Dermis lymphatic vessel endothelial cell (primary cell): Measurements from ENCODE around the gene ACTA2. TPM values are rescaled to one million over a fixed set of nuclear protein-coding genes. Genes with fewer than 3 reads are reported as not detected.

ENCODE experiments used
- total RNA-seq: library from RNA; depleted of rRNA; stranded (reverse); fragments of >200 nt; gene quantifications from 2 replicates; pipeline ENCODE4 v1.2.1, GENCODE V29; 2014

Gene ACTA2
- total RNA-seq, result 3.3 and 5.9 TPM in 2 replicates

DNA sequence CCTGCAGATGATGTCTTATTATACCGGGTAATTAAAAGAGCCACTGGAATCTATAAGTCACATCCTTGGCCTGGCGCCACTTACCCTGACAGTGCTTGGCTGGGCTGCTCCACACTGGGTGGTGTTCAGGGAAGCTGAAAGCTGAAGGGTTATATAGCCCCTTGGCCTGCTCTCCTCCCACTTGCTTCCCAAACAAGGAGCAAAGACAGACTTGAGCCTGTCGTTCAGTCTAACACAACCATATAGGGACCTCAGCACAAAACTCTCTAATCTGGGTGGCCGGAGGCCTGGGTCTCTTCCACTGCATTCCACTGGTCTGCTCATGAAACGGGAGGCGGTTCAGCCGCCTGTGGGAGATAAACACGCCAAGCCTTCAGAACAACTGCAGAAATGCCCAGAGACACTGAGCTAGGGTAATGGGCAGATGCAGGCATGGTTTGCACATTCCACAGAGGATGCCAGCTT lies at the start of gene ACTA2:
Gene ACTA2 (minus strand): TSS at position 127 of the 465 bp plus-strand sequence. CDS start 3,843 bp downstream, outside the sequence.

DNA sequence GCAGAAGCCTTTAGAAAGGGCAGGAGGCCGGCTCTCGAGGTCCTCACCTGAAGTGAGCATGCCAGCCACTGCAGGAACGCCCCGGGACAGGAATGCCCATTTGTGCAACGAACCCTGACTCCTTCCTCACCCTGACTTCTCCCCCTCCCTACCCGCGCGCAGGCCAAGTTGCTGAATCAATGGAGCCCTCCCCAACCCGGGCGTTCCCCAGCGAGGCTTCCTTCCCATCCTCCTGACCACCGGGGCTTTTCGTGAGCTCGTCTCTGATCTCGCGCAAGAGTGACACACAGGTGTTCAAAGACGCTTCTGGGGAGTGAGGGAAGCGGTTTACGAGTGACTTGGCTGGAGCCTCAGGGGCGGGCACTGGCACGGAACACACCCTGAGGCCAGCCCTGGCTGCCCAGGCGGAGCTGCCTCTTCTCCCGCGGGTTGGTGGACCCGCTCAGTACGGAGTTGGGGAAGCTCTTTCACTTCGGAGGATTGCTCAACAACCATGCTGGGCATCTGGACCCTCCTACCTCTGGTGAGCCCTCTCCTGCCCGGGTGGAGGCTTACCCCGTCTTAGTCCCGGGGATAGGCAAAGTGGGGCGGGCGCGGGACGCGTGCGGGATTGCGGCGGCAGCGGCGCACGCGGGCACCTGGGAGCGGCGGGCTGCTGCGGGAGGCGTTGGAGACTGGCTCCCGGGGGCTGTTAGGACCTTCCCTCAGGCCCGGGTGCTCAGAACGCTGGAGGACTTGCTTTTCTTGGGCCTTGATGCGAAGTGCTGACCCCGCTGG lies 38.0 kb upstream of the ACTA2 start, which contains the start of gene FAS:
Gene FAS (plus strand): TSS at position 415 of the 777 bp plus-strand sequence. CDS start 79 bp downstream, at position 494.

Other genes starting within 250 kb of the ACTA2 start
- gene LIPK, start 246.5 kb downstream of the ACTA2 start, total RNA-seq, result not detected in 2 replicates
- gene LIPN, start 192.8 kb downstream of the ACTA2 start, total RNA-seq, result not detected in 2 replicates
- gene LIPM, start 150.0 kb downstream of the ACTA2 start, total RNA-seq, result not detected in 2 replicates
- not detected in 2 replicates for gene ANKRD22, start 100.9 kb downstream of the ACTA2 start, total RNA-seq
- gene STAMBPL1, start 72.5 kb downstream of the ACTA2 start, total RNA-seq, result 0.33 and 0.34 TPM in 2 replicates
- gene FAS, start 38.0 kb upstream of the ACTA2 start, total RNA-seq, result 2.5 and 7.4 TPM in 2 replicates